ENCODE results near the gene SFXN3. TPM values are rescaled to one million over a fixed set of nuclear protein-coding genes. Genes with fewer than 3 reads are reported as not detected.

The SFXN3 gene
- total RNA-seq (ENCODE audit: unreplicated experiment): 5.2 TPM
- long read RNA-seq: 0 reads

- H3K9me3 Mint-ChIP-seq (ENCODE audit: unreplicated experiment): peaks cover 5% of the 10 kb centered on the region
- H3K27me3 Mint-ChIP-seq (ENCODE audit: unreplicated experiment): peaks cover 17% of the 10 kb centered on the region
- H3K4me3 Mint-ChIP-seq (ENCODE audit: unreplicated experiment): peak within 1 kb of the TSS; percentile 80
- peaks cover 38% of the 10 kb centered on the region for H3K4me1 Mint-ChIP-seq (ENCODE audit: low read depth, unreplicated experiment)
- H3K36me3 Mint-ChIP-seq (ENCODE audit: unreplicated experiment): peaks cover 6% of the 10 kb centered on the region
- H3K27ac Mint-ChIP-seq (ENCODE audit: unreplicated experiment): no peak within 1 kb of the TSS
- peak; percentile 93 for DNase-seq
- TF ChIP-seq CTCF (IDR thresholded peaks at IDR 0.05; ENCODE audit: partially characterized antibody, unreplicated experiment): no peak
Measured at GRCh38 chr10:101031128-101031795, at the start of gene SFXN3, which contains the start of gene PDZD7. Gene SFXN3 (plus strand): TSS chr10:101031234. CDS start chr10:101034695, 3,461 bp downstream. Gene PDZD7 (minus strand): TSS chr10:101031129. CDS start chr10:101030219, 910 bp downstream.

GRCh38 chr10:100982916-100983830, 47.9 kb upstream of the SFXN3 start:
- Mint-ChIP-seq H3K27ac (ENCODE audit: unreplicated experiment) (no peak overlapping the region), H3K36me3 (ENCODE audit: unreplicated experiment) (no peaks in the 10 kb centered on the region), H3K4me3 (ENCODE audit: unreplicated experiment) (no peak overlapping the region), H3K4me1 (ENCODE audit: low read depth, unreplicated experiment) (peaks cover 7% of the 10 kb centered on the region), H3K9me3 (ENCODE audit: unreplicated experiment) (peaks cover 5% of the 10 kb centered on the region), H3K27me3 (ENCODE audit: unreplicated experiment) (peaks cover 13% of the 10 kb centered on the region)
- DNase-seq: no peak
- no peak for TF ChIP-seq CTCF (IDR thresholded peaks at IDR 0.05; ENCODE audit: partially characterized antibody, unreplicated experiment)

- DNase-seq: no peak
- Mint-ChIP-seq H3K4me3 (ENCODE audit: unreplicated experiment) (no peak overlapping the region), H3K4me1 (ENCODE audit: low read depth, unreplicated experiment) (peaks cover 7% of the 10 kb centered on the region)
Measured at GRCh38 chr10:100983868-100984671, 47.0 kb upstream of the SFXN3 start.

GRCh38 chr10:100984672-100985177, 46.3 kb upstream of the SFXN3 start:
- peaks cover 5% of the 10 kb centered on the region for H3K9me3 Mint-ChIP-seq (ENCODE audit: unreplicated experiment)
- no peak overlapping the region for H3K27ac Mint-ChIP-seq (ENCODE audit: unreplicated experiment)
- no peaks in the 10 kb centered on the region for H3K36me3 Mint-ChIP-seq (ENCODE audit: unreplicated experiment)
- H3K4me1 Mint-ChIP-seq (ENCODE audit: low read depth, unreplicated experiment): peaks cover 7% of the 10 kb centered on the region
- H3K27me3 Mint-ChIP-seq (ENCODE audit: unreplicated experiment): peaks cover 13% of the 10 kb centered on the region
- DNase-seq: no peak
- TF ChIP-seq CTCF (IDR thresholded peaks at IDR 0.05; ENCODE audit: partially characterized antibody, unreplicated experiment): no peak
- H3K4me3 Mint-ChIP-seq (ENCODE audit: unreplicated experiment): no peak overlapping the region

More at GRCh38 chr10:100983868-100984671, 47.0 kb upstream of the SFXN3 start:
- Mint-ChIP-seq H3K27me3 (ENCODE audit: unreplicated experiment) (peaks cover 13% of the 10 kb centered on the region), H3K36me3 (ENCODE audit: unreplicated experiment) (no peaks in the 10 kb centered on the region), H3K27ac (ENCODE audit: unreplicated experiment) (no peak overlapping the region), H3K9me3 (ENCODE audit: unreplicated experiment) (peaks cover 5% of the 10 kb centered on the region)
- TF ChIP-seq CTCF (IDR thresholded peaks at IDR 0.05; ENCODE audit: partially characterized antibody, unreplicated experiment): no peak

Measured in glutamatergic neuron (in vitro differentiated cells).